HG03565 (cell line): Measurements from ENCODE around the gene NQO2.
"Not testable (repeated sequence)": the region's sequence is repeated elsewhere in the genome, so short reads cannot be mapped to it uniquely, and the experiment has no call there.

Experiments used
- ATAC-seq: cut with Tn5 transposase; IDR thresholded peaks from one replicate; pipeline ENCODE4 v1.9.1; 2021; ENCODE audit warnings: mild to moderate bottlenecking, moderate library complexity; ENCODE audit not compliant: unreplicated experiment

NQO2 gene

GRCh38 chr6:2988426-2989331 lies 11.0 kb upstream of the NQO2 start:
- ATAC-seq: peak; percentile 40

- ATAC-seq: peak; percentile 63
These were observed 10.1 kb upstream of the NQO2 start for GRCh38 chr6:2989332-2990247.

- no peak for ATAC-seq
These were observed 9.3 kb upstream of the NQO2 start for GRCh38 chr6:2990248-2990931.

GRCh38 chr6:2990932-2991506 lies 8.7 kb upstream of the NQO2 start:
- no peak for ATAC-seq

- no peak for ATAC-seq
These were observed 7.2 kb upstream of the NQO2 start for GRCh38 chr6:2992330-2992979.

- no peak for ATAC-seq
These were observed 5.9 kb upstream of the NQO2 start for GRCh38 chr6:2993755-2994317.

- peak; percentile 46 for ATAC-seq
These were observed 1.3 kb upstream of the NQO2 start for GRCh38 chr6:2998249-2998997.

GRCh38 chr6:2998998-2999617 lies 586 bp upstream of the NQO2 start:
- peak; percentile 6 for ATAC-seq

GRCh38 chr6:3001146-3001772 lies 1.6 kb downstream of the NQO2 start:
- ATAC-seq: no peak

GRCh38 chr6:3001773-3002293 lies 2.1 kb downstream of the NQO2 start:
- ATAC-seq: peak; percentile 38

- ATAC-seq: not testable (repeated sequence)
These were observed 3.5 kb downstream of the NQO2 start for GRCh38 chr6:3003226-3003625.

GRCh38 chr6:3005077-3005476 lies 5.4 kb downstream of the NQO2 start:
- no peak for ATAC-seq

- no peak for ATAC-seq
These were observed 6.2 kb downstream of the NQO2 start for GRCh38 chr6:3005874-3006273.

- ATAC-seq: no peak
These were observed 6.8 kb downstream of the NQO2 start for GRCh38 chr6:3006476-3006875.

- ATAC-seq: no peak
These were observed 7.9 kb downstream of the NQO2 start for GRCh38 chr6:3007571-3007970.

GRCh38 chr6:3008712-3009265 lies 9.1 kb downstream of the NQO2 start:
- not testable (repeated sequence) for ATAC-seq

GRCh38 chr6:3009930-3010329 lies 10.2 kb downstream of the NQO2 start:
- ATAC-seq: no peak

- no peak for ATAC-seq
These were observed 11.5 kb downstream of the NQO2 start for GRCh38 chr6:3011158-3011557.
